Measurements from ENCODE around the gene MCHR1. TPM values are rescaled to one million over a fixed set of nuclear protein-coding genes. Genes with fewer than 3 reads are reported as not detected.

Gene MCHR1
- polyA plus RNA-seq, 1 donor from 2014 or later, result 2.6 TPM

DNA sequence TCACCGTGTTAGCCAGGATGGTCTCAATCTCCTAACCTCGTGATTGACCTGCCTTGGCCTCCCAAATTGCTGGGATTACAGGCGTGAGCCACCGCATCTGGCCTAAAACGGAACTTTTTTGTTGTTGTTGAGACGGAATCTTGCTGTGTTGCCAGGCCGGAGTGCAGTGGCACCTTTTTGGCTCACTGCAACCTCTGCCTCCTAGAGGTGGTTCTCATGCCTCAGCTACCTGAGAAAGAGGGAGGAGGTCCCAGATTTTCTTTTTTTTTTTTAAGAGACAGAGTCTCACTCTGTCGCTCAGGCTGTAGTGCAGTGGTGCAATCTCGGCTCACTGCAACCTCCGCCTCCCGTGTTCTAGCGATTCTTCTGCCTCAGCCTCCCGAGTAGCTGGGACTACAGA lies 7.9 kb upstream of the MCHR1 start:
- Histone ChIP-seq H4K20me1 (ENCODE audit: insufficient read depth) (no peaks in the 10 kb centered on the region), H2AFZ (ENCODE audit: low read depth, low read length) (no peak overlapping the region), H3K9me2 (ENCODE audit: insufficient read depth, low read length) (no peaks in the 10 kb centered on the region), H3K27ac (ENCODE audit: low read length) (no peak overlapping the region), H3K4me3 (ENCODE audit: low read length) (no peak overlapping the region), H3K79me2 (replicated peaks; ENCODE audit: insufficient read depth, low read length) (no peaks in the 10 kb centered on the region), H3K36me3 (ENCODE audit: insufficient read depth, low read length) (no peaks in the 10 kb centered on the region), H3K27me3 (ENCODE audit: insufficient read depth, low read depth, low read length) (no peaks in the 10 kb centered on the region), H3K4me2 (ENCODE audit: low read length) (no peak overlapping the region), H3F3A (ENCODE audit: insufficient read depth, low read length, poor library complexity, severe bottlenecking) (no peaks in the 10 kb centered on the region), H3K9ac (ENCODE audit: low read length) (no peak overlapping the region), H3K9me3 (ENCODE audit: low read length) (no peaks in the 10 kb centered on the region)
- TF ChIP-seq EZH2 (IDR thresholded peaks at IDR 0.05; ENCODE audit: borderline replicate concordance, insufficient read depth, low read length, poor library complexity, severe bottlenecking), result no peak
- TF ChIP-seq RAD21 (conservative IDR thresholded peaks at IDR 0.05), result no peak
- no peak for TF ChIP-seq POLR2AphosphoS5 (IDR thresholded peaks at IDR 0.05)
- no peak for TF ChIP-seq TAF1 (IDR thresholded peaks at IDR 0.05; ENCODE audit: low read depth)
- TF ChIP-seq, protein P1, sequence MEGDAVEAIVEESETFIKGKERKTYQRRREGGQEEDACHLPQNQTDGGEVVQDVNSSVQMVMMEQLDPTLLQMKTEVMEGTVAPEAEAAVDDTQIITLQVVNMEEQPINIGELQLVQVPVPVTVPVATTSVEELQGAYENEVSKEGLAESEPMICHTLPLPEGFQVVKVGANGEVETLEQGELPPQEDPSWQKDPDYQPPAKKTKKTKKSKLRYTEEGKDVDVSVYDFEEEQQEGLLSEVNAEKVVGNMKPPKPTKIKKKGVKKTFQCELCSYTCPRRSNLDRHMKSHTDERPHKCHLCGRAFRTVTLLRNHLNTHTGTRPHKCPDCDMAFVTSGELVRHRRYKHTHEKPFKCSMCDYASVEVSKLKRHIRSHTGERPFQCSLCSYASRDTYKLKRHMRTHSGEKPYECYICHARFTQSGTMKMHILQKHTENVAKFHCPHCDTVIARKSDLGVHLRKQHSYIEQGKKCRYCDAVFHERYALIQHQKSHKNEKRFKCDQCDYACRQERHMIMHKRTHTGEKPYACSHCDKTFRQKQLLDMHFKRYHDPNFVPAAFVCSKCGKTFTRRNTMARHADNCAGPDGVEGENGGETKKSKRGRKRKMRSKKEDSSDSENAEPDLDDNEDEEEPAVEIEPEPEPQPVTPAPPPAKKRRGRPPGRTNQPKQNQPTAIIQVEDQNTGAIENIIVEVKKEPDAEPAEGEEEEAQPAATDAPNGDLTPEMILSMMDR (IDR thresholded peaks at IDR 0.05; ENCODE audit: poor library complexity, severe bottlenecking), result no peak
- no peak for TF ChIP-seq MXI1 (conservative IDR thresholded peaks at IDR 0.05; ENCODE audit: poor library complexity, severe bottlenecking)
- TF ChIP-seq EP300 (conservative IDR thresholded peaks at IDR 0.05; ENCODE audit: poor library complexity, severe bottlenecking), result no peak
- TF ChIP-seq, protein P2, sequence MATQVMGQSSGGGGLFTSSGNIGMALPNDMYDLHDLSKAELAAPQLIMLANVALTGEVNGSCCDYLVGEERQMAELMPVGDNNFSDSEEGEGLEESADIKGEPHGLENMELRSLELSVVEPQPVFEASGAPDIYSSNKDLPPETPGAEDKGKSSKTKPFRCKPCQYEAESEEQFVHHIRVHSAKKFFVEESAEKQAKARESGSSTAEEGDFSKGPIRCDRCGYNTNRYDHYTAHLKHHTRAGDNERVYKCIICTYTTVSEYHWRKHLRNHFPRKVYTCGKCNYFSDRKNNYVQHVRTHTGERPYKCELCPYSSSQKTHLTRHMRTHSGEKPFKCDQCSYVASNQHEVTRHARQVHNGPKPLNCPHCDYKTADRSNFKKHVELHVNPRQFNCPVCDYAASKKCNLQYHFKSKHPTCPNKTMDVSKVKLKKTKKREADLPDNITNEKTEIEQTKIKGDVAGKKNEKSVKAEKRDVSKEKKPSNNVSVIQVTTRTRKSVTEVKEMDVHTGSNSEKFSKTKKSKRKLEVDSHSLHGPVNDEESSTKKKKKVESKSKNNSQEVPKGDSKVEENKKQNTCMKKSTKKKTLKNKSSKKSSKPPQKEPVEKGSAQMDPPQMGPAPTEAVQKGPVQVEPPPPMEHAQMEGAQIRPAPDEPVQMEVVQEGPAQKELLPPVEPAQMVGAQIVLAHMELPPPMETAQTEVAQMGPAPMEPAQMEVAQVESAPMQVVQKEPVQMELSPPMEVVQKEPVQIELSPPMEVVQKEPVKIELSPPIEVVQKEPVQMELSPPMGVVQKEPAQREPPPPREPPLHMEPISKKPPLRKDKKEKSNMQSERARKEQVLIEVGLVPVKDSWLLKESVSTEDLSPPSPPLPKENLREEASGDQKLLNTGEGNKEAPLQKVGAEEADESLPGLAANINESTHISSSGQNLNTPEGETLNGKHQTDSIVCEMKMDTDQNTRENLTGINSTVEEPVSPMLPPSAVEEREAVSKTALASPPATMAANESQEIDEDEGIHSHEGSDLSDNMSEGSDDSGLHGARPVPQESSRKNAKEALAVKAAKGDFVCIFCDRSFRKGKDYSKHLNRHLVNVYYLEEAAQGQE (IDR thresholded peaks at IDR 0.05; ENCODE audit: borderline replicate concordance), result no peak
- TF ChIP-seq SMC3 (conservative IDR thresholded peaks at IDR 0.05; ENCODE audit: poor library complexity), result no peak

DNA sequence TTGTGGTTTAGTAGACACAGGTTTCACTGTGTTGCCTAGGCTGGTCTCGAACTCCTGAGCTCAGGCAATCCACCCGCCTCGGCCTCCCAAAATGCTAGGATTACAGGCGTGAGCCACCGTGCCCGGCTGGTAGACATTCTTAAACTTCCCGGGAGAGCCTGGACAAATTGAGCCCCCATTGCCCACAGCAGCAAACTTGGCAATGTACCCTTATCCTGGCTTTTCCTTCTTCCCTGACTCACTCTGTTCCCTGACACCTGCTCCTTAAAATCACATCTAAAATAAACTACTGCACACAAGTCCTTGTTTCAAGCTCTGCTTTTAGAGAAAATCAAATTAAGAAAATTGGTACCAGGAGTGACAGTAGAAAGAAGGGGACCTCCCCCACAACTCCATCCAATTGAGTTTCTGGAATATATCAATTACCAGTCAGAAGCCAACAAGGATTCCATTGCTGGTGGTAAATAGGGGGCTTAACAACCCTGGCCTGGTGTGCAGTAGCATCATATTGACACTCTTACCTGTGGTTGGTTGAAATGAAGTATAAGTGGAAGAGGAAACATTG lies 7.4 kb upstream of the MCHR1 start:
- H3K9me2 ChIP-seq (ENCODE audit: insufficient read depth, low read length), result no peaks in the 10 kb centered on the region
- TF ChIP-seq, protein P2 (IDR thresholded peaks at IDR 0.05; ENCODE audit: borderline replicate concordance), result no peak
- no peak for TF ChIP-seq RAD21 (conservative IDR thresholded peaks at IDR 0.05)
- no peak for TF ChIP-seq TAF1 (IDR thresholded peaks at IDR 0.05; ENCODE audit: low read depth)
- TF ChIP-seq, protein P1 (IDR thresholded peaks at IDR 0.05; ENCODE audit: poor library complexity, severe bottlenecking), result no peak
- TF ChIP-seq POLR2AphosphoS5 (IDR thresholded peaks at IDR 0.05), result no peak
- no peak for TF ChIP-seq MXI1 (conservative IDR thresholded peaks at IDR 0.05; ENCODE audit: poor library complexity, severe bottlenecking)
- no peak for TF ChIP-seq EP300 (conservative IDR thresholded peaks at IDR 0.05; ENCODE audit: poor library complexity, severe bottlenecking)
- TF ChIP-seq EZH2 (IDR thresholded peaks at IDR 0.05; ENCODE audit: borderline replicate concordance, insufficient read depth, low read length, poor library complexity, severe bottlenecking), result no peak
- TF ChIP-seq SMC3 (conservative IDR thresholded peaks at IDR 0.05; ENCODE audit: poor library complexity), result no peak
- H3K27me3 ChIP-seq (ENCODE audit: insufficient read depth, low read depth, low read length), result no peaks in the 10 kb centered on the region
- H3K9me3 ChIP-seq (ENCODE audit: low read length), result no peaks in the 10 kb centered on the region
- H3K9ac ChIP-seq (ENCODE audit: low read length), result no peak overlapping the region
- H4K20me1 ChIP-seq (ENCODE audit: insufficient read depth), result no peaks in the 10 kb centered on the region
- no peaks in the 10 kb centered on the region for H3K79me2 ChIP-seq (replicated peaks; ENCODE audit: insufficient read depth, low read length)
- H3K36me3 ChIP-seq (ENCODE audit: insufficient read depth, low read length), result no peaks in the 10 kb centered on the region
- H3F3A ChIP-seq (ENCODE audit: insufficient read depth, low read length, poor library complexity, severe bottlenecking), result no peaks in the 10 kb centered on the region
- H3K27ac ChIP-seq (ENCODE audit: low read length), result no peak overlapping the region
- H3K4me3 ChIP-seq (ENCODE audit: low read length), result no peak overlapping the region
- H3K4me2 ChIP-seq (ENCODE audit: low read length), result no peak overlapping the region
- no peak overlapping the region for H2AFZ ChIP-seq (ENCODE audit: low read depth, low read length)

Data from neural cell (in vitro differentiated cells).